HG02973 (cell line): ENCODE data around the gene LSM2.

ENCODE experiments used
- ATAC-seq: cut with Tn5 transposase; IDR thresholded peaks from one replicate; pipeline ENCODE4 v1.9.1; 2021; ENCODE audit warnings: moderate library complexity; ENCODE audit not compliant: unreplicated experiment

Gene LSM2

DNA sequence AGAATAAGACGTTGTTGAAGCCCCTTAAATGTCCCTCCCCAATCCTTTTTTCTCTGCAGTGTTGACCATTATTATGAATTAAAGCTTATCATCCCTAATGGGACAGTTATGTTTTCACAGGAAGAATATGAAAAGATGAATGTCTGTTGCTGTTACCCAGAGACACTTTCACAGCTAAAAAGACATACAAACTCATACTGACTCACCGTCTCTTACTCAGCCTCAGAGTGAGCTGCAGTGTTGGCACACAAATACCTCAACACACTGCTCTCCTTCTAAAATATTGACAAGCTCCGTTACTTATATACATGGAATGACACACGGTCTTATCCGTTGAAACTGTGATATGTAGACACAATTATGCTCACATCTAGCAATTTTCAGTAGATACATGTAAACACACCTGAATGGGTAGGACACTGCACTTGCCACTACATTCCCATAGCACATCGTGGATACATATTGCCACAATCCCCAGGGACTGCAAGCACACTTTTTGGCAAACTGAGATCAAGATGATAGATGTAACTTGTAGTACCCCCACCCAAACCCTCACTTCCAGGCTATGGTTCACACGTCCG is 53.9 kb downstream of the LSM2 start:
- no peak for ATAC-seq

DNA sequence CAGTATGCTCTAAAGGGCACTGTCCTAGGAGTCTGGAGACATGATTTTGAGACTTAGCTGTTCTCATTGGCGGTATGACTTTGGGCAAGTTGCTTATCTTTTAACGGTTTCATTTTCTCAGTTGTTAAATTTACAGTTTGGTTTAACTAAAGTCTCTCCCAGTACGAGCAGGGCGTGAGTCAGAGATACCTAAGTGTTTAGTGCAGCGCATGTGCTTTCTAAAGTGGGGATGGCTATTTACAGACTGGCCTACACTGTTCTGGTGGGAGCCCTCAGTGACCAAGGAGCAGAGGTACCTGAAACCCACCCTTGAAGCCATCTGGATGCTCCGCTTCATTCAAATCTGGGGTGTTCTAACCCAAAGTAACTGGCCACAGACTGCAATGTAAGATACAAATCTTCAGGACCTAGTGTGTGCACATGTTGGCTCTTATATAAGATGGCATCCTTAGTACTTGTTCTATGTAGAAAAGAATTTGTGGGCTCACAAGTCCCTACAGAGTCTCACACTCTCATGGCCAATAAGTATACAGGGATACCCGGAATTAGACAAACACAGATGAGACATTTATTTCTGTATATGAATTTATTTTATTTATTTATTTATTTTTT is 56.2 kb downstream of the LSM2 start:
- ATAC-seq = no peak

DNA sequence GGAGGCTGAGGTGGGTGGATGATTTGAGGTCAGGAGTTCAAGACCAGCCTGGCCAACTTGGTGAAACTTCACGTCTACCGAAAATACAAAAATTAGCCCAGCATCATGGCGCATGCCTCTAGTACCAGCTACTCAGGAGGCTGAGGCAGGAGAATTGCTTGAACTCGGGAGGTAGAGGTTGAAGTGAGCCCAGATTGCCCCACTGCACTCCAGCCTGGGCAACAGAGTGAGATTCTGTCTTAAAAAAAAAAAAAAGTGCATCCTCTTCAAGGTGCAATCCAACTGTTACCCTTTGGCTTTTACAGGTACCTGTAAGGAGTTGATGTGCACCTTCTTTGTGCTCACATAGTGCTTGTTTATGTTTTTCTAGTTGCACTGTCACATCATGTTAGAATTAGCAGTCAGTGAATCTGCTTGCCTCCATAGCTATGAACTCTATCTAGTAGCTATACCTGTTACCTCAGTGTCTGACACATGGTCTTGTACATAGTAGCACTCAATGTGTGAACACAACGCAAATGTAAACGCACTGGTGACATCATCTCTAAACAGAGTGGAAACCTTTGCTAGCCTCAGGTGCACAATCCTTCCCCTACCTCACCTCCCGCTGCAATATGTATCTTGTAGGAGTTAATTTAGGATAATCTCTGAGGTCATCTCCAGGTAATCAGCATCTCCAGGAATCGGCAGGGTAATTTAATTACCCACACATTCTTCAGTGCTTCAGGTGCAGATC is 57.3 kb downstream of the LSM2 start:
- ATAC-seq = no peak
